GM12878 (cell line): Measurements from ENCODE around the gene CABYR. TPM values are rescaled to one million over a fixed set of nuclear protein-coding genes. Genes with fewer than 3 reads are reported as not detected.
A peak's percentile ranks its signal among the peaks of the same experiment; 100 is the strongest.

Experiments
- ATAC-seq: fragments of 200-7000 bp; cut with Tn5 transposase; 3 replicates; pipeline ENCODE4 v1.9.1; 2020; ENCODE audit warnings: mild to moderate bottlenecking, moderate library complexity
- BruUV-seq: library from RNA; stranded (reverse); fragments of 400-500 nt; replicated peaks from 2 replicates; lab custom pipeline; 2021; lab: Mats Ljungman, UMichigan
- CTCF ChIA-PET: fragments of 300-600 bp; sonication (Branson Sonifier 250); formaldehyde crosslinking; extraction: SDS; loops from one replicate; lab custom pipeline; 2021; ENCODE audit warnings: inconsistent platforms; lab: Yijun Ruan, JAX
- POLR2A ChIA-PET: fragments of 350-600 bp; formaldehyde crosslinking; extraction: SDS; loops from one replicate; lab custom pipeline; 2021; ENCODE audit warnings: inconsistent platforms; lab: Charles Lee
- RAD21 ChIA-PET: fragments of 300-600 bp; sonication (Branson Sonifier 250); formaldehyde crosslinking; loops from one replicate; lab custom pipeline; 2023; ENCODE audit warnings: antibody characterized with exemption; ENCODE audit not compliant: unreplicated experiment; lab: Charles Lee
- SMC1A ChIA-PET: fragments of 300-600 bp; sonication (Branson Sonifier 250); formaldehyde crosslinking; loops from one replicate; lab custom pipeline; 2023; ENCODE audit not compliant: unreplicated experiment, uncharacterized antibody; lab: Charles Lee
- DNase-seq: peaks from one replicate; pipeline ENCODE4 v3.0.0-alpha.2; 2011; ENCODE audit warnings: low read depth, low spot score
- FAIRE-seq: peaks from 3 replicates; lab custom pipeline; 2011; peaks lifted over from hg19 to GRCh38; lab: Jason Lieb, UNC
- H2AFZ ChIP-seq: 2 replicates; pipeline ENCODE4 v1.6.0; 2011; ENCODE audit warnings: low read depth, low read length, control low read depth; ENCODE audit not compliant: control insufficient read depth
- H3K27ac ChIP-seq: 2 replicates; pipeline ENCODE4 v1.5.1; 2011; ENCODE audit warnings: control low read depth; ENCODE audit not compliant: control insufficient read depth, insufficient read depth
- H3K27me3 ChIP-seq, 2 experiments: replicated peaks in 1 of 2; 2 replicates each; pipeline versions ENCODE4 v1.6.0 to v1.6.1; 2011; ENCODE audit warnings: low read length in 1 of 2; ENCODE audit not compliant: control insufficient read depth in 2 of 2, insufficient read depth in 2 of 2
- H3K36me3 ChIP-seq, 2 experiments: 2 replicates each; pipeline ENCODE4 v1.5.1; 2011; ENCODE audit warnings: low read length in 1 of 2; ENCODE audit not compliant: control insufficient read depth in 2 of 2, insufficient read depth in 2 of 2
- H3K4me1 ChIP-seq: 2 replicates; pipeline ENCODE4 v1.6.1; 2011; ENCODE audit warnings: mild to moderate bottlenecking, low read length, moderate library complexity, mixed read lengths; ENCODE audit not compliant: control insufficient read depth, insufficient read depth
- H3K4me2 ChIP-seq: 2 replicates; pipeline ENCODE4 v1.6.0; 2011; ENCODE audit warnings: control low read depth; ENCODE audit not compliant: control insufficient read depth, insufficient read depth
- H3K4me3 ChIP-seq: fragments of 200-600 bp; sonication (generic); 2 replicates; pipeline ENCODE4 v1.5.1; 2016
- H3K79me2 ChIP-seq: 2 replicates; pipeline ENCODE4 v1.6.0; 2011; ENCODE audit warnings: low read length; ENCODE audit not compliant: control insufficient read depth, insufficient read depth
- H3K9ac ChIP-seq: 2 replicates; pipeline ENCODE4 v1.8.0; 2011; ENCODE audit warnings: low read length, control low read depth, mixed read lengths; ENCODE audit not compliant: control insufficient read depth, insufficient read depth
- H3K9me3 ChIP-seq: replicated peaks from 3 replicates; pipeline ENCODE4 v1.5.1; 2011; ENCODE audit warnings: mild to moderate bottlenecking, low read length; ENCODE audit not compliant: control insufficient read depth, insufficient read depth
- H4K20me1 ChIP-seq: 2 replicates; pipeline ENCODE4 v1.6.0; 2011; ENCODE audit not compliant: control insufficient read depth, insufficient read depth
- BRCA1 ChIP-seq: IDR thresholded peaks from 2 replicates; pipeline ENCODE4 v1.6.1; 2011; ENCODE audit warnings: low read depth, low read length, improper control_type of control experiment
- E2F4 ChIP-seq: IDR thresholded peaks from 2 replicates; pipeline ENCODE4 v1.6.1; 2012; ENCODE audit warnings: low read depth, low read length, improper control_type of control experiment
- FOXM1 ChIP-seq: IDR thresholded peaks from 2 replicates; pipeline ENCODE4 v1.6.1; 2012; ENCODE audit warnings: low read depth, mild to moderate bottlenecking, inconsistent platforms, low read length, moderate library complexity
- HDAC2 ChIP-seq: fragments of 200-600 bp; sonication (generic); IDR thresholded peaks from 2 replicates; pipeline ENCODE4 v1.6.1; 2017
- MEF2A ChIP-seq: IDR thresholded peaks from 2 replicates; pipeline ENCODE4 v1.6.1; 2011; ENCODE audit warnings: low read depth, mild to moderate bottlenecking, low read length, moderate library complexity; ENCODE audit not compliant: insufficient read depth
- MEF2B ChIP-seq: fragments of 450-650 bp; IDR thresholded peaks from 2 replicates; pipeline ENCODE4 v1.6.1; 2018; ENCODE audit warnings: mild to moderate bottlenecking, moderate library complexity; ENCODE audit not compliant: partially characterized antibody, poor library complexity, severe bottlenecking
- NFYA ChIP-seq: IDR thresholded peaks from 2 replicates; pipeline ENCODE4 v1.6.1; 2011; ENCODE audit warnings: low read depth, mild to moderate bottlenecking, low read length, improper control_type of control experiment, borderline replicate concordance
- NR2C1 ChIP-seq: fragments of 450-650 bp; IDR thresholded peaks from 2 replicates; pipeline ENCODE4 v1.6.1; 2017; ENCODE audit warnings: antibody characterized with exemption, mild to moderate bottlenecking, moderate library complexity
- NRF1 ChIP-seq: conservative IDR thresholded peaks from 2 replicates; pipeline ENCODE4 v1.6.1; 2011; ENCODE audit warnings: mild to moderate bottlenecking, low read depth, low read length, improper control_type of control experiment
- PRDM15 ChIP-seq: fragments of 450-650 bp; formaldehyde crosslinking; IDR thresholded peaks from 2 replicates; pipeline ENCODE4 v1.4.0; 2020; ENCODE audit warnings: mild to moderate bottlenecking, moderate library complexity
- RAD51 ChIP-seq: fragments of 450-650 bp; IDR thresholded peaks from 2 replicates; pipeline ENCODE4 v1.6.1; 2016; ENCODE audit warnings: moderate library complexity, mild to moderate bottlenecking, inconsistent platforms
- SMARCA5 ChIP-seq: fragments of 450-650 bp; IDR thresholded peaks from 2 replicates; pipeline ENCODE4 v1.6.1; 2017; ENCODE audit warnings: mild to moderate bottlenecking
- WGBS: methylation state at CpG from one replicate; pipeline ENCODE4 v1.1.6; 2016; ENCODE audit warnings: low lambda C conversion rate; ENCODE audit not compliant: insufficient replicate concordance, insufficient coverage; ENCODE audit errors: missing lambda C conversion rate; 5-methylcytosine and 5-hydroxymethylcytosine counted together
- in situ Hi-C: fragments of 300-500 bp; cut with MboI; formaldehyde crosslinking; loops from 9 replicates; pipeline ENCODE4 v1.14.3; 2018; ENCODE audit warnings: mixed read lengths
- intact Hi-C: fragments of 100-400 bp; cut with micrococcal nuclease; formaldehyde crosslinking; loops from one replicate; pipeline ENCODE4 v1.14.2; 2022; ENCODE audit not compliant: unreplicated experiment
- polyA plus RNA-seq, 11 experiments: library from polyadenylated mRNA; depleted of rRNA in 4 of 11; unstranded in 6 of 11; stranded (reverse) in 5 of 11; fragments of >200 nt; fragmentation: Nextera tagmentation in 4 of 11; fragmentation: Illumina TruSeq in 1 of 11; extraction: Ambion mirVana in 4 of 11; extraction: Trizol in 1 of 11; gene quantifications; 1 replicate in 1 of 11; 2 replicates in 10 of 11; pipeline versions ENCODE4 v1.2.1 to v1.2.3, GENCODE V29; 2011 to 2016; ENCODE audit warnings: inconsistent platforms in 2 of 11, missing spikeins in 2 of 11, low read depth in 1 of 11
- total RNA-seq, 4 experiments: library from RNA; depleted of rRNA in 3 of 4; stranded (reverse); fragments of >200 nt in 3 of 4; fragmentation: Illumina TruSeq in 1 of 4; extraction: Trizol in 1 of 4; gene quantifications; 2 replicates each; pipeline versions ENCODE4 v1.2.1 to v1.2.3, GENCODE V29; 2013 to 2021

Gene CABYR
- total and polyA plus RNA-seq, 10 of the 15 experiments (the other 5 are each of a cell fraction or from before 2014, with no cell fraction given), result 0.29 to 2.8 (median 1.7) TPM

GRCh38 chr18:24177499-24178133 is 38.8 kb downstream of the CABYR start:
- POLR2A ChIA-PET, result no interaction called here
- no peaks in the 10 kb centered on the region for H3K27me3 ChIP-seq
- H3K4me2 ChIP-seq, result peak overlapping the region; percentile 87
- H3K9me3 ChIP-seq, result no peaks in the 10 kb centered on the region
- FAIRE-seq, result peak; percentile 18
- no peak for TF ChIP-seq E2F4
- no peak for TF ChIP-seq NR2C1
- TF ChIP-seq SMARCA5, result no peak
- H4K20me1 ChIP-seq, result no peaks in the 10 kb centered on the region
- SMC1A ChIA-PET, result interaction anchor here (0.8 to 5.9 kb wide), 11 partner anchors 12 to 315 kb away, joined by 3 to 48 read pairs (median 4); no protein-coding TSS in a partner anchor
- no peak overlapping the region for H3K9ac ChIP-seq
- H3K4me1 ChIP-seq, result peaks cover 15% of the 10 kb centered on the region
- in situ Hi-C loops, result loop anchor here (5.0 kb wide), 1 partner anchor 310 kb away; no protein-coding TSS in a partner anchor
- RAD21 ChIA-PET, result interaction anchor here (0.9 to 3.2 kb wide), 9 partner anchors 10 to 312 kb away, joined by 3 to 15 read pairs (median 4); no protein-coding TSS in a partner anchor
- H3K27ac ChIP-seq, result peak overlapping the region; percentile 62
- H2AFZ ChIP-seq, result peak overlapping the region; percentile 92
- CTCF ChIA-PET, result interaction anchor here (0.9 to 3.6 kb wide), 17 partner anchors 12 to 525 kb away, joined by 3 to 69 read pairs (median 5); partner anchors contain the start of gene CABYR
- no peak for ATAC-seq
- H3K36me3 ChIP-seq, result no peaks in the 10 kb centered on the region
- intact Hi-C loops, result loop anchor here (2.0 kb wide), 1 partner anchor 311 kb away; no protein-coding TSS in a partner anchor
- 58% methylated on average over 5 of the region's 5 CpGs for WGBS
- DNase-seq, result no peak
- no TSS peak for BruUV-seq
- H3K79me2 ChIP-seq, result no peaks in the 10 kb centered on the region
- H3K4me3 ChIP-seq, result peak overlapping the region; percentile 19; the same call in 1 of the 2 replicates

GRCh38 chr18:24180048-24180447 is 41.2 kb downstream of the CABYR start:
- ChIA-PET POLR2A (no interaction called here), CTCF (interaction anchor here (1.6 kb wide), 1 partner anchor 9 kb away, joined by 5 read pairs; no protein-coding TSS in a partner anchor), SMC1A (no interaction called here), RAD21 (no interaction called here)
- no peaks in the 10 kb centered on the region for H3K27me3 ChIP-seq
- no peak for FAIRE-seq
- H4K20me1 ChIP-seq, result no peaks in the 10 kb centered on the region
- DNase-seq, result no peak
- no peak overlapping the region for H3K9ac ChIP-seq
- no peak overlapping the region for H3K4me3 ChIP-seq
- WGBS, result 47% methylated on average over 1 of the region's 1 CpG
- no TSS peak for BruUV-seq
- H3K79me2 ChIP-seq, result no peaks in the 10 kb centered on the region
- H3K9me3 ChIP-seq, result no peaks in the 10 kb centered on the region
- no peaks in the 10 kb centered on the region for H3K36me3 ChIP-seq
- no peak overlapping the region for H2AFZ ChIP-seq
- intact Hi-C loops (no loop called here), in situ Hi-C loops (no loop called here)
- no peak overlapping the region for H3K27ac ChIP-seq
- H3K4me1 ChIP-seq, result peaks cover 11% of the 10 kb centered on the region
- ATAC-seq, result no peak
- no peak overlapping the region for H3K4me2 ChIP-seq
- TF ChIP-seq NRF1 (no peak), RAD51 (no peak), HDAC2 (no peak), NFYA (no peak), FOXM1 (no peak), BRCA1 (no peak), PRDM15 (CRISPR knock-in tag) (no peak), MEF2A (no peak), MEF2B (no peak)
